NCI-H2107 treated with DMSO at 0.1 percent for 48 hours (cell line): ENCODE results near the gene SDR42E2.
"Not testable (repeated sequence)": the region's sequence is repeated elsewhere in the genome, so short reads cannot be mapped to it uniquely, and the experiment has no call there.

Source experiments
- DNase-seq: peaks from one replicate; lab custom pipeline; 2025; ENCODE audit not compliant: unreplicated experiment; lab: John Stamatoyannopoulos, UW

Gene SDR42E2

GRCh38 chr16:22210285-22210684 is 48.0 kb downstream of the SDR42E2 start:
- no peak for DNase-seq

- DNase-seq = no peak
Measured at GRCh38 chr16:22210854-22211253, 48.5 kb downstream of the SDR42E2 start.

GRCh38 chr16:22213236-22213635 is 50.9 kb downstream of the SDR42E2 start:
- no peak for DNase-seq

- no peak for DNase-seq
Measured at GRCh38 chr16:22213801-22214200, 51.5 kb downstream of the SDR42E2 start.

- no peak for DNase-seq
Measured at GRCh38 chr16:22214402-22214801, 52.1 kb downstream of the SDR42E2 start.

- no peak for DNase-seq
Measured at GRCh38 chr16:22214889-22215288, 52.6 kb downstream of the SDR42E2 start.

GRCh38 chr16:22216191-22216831 is 54.0 kb downstream of the SDR42E2 start:
- peak; percentile 61 for DNase-seq

GRCh38 chr16:22216832-22217225 is 54.5 kb downstream of the SDR42E2 start:
- not testable (repeated sequence) for DNase-seq

- no peak for DNase-seq
Measured at GRCh38 chr16:22217890-22218730, 55.8 kb downstream of the SDR42E2 start.

- DNase-seq = no peak
Measured at GRCh38 chr16:22219389-22220068, 57.2 kb downstream of the SDR42E2 start.

- DNase-seq = no peak
Measured at GRCh38 chr16:22220069-22220440, 57.7 kb downstream of the SDR42E2 start.

- no peak for DNase-seq
Measured at GRCh38 chr16:22220714-22221113, 58.4 kb downstream of the SDR42E2 start.

GRCh38 chr16:22222006-22222405 is 59.7 kb downstream of the SDR42E2 start:
- no peak for DNase-seq

- DNase-seq = no peak
Measured at GRCh38 chr16:22222998-22223397, 60.7 kb downstream of the SDR42E2 start.

- no peak for DNase-seq
Measured at GRCh38 chr16:22225060-22225459, 62.8 kb downstream of the SDR42E2 start.

- no peak for DNase-seq
Measured at GRCh38 chr16:22229889-22230288, 67.6 kb downstream of the SDR42E2 start.

- DNase-seq = peak; percentile 66
Measured at GRCh38 chr16:22232277-22233036, 70.2 kb downstream of the SDR42E2 start.

GRCh38 chr16:22233037-22233372 is 70.7 kb downstream of the SDR42E2 start:
- no peak for DNase-seq

GRCh38 chr16:22235839-22236745 is 73.8 kb downstream of the SDR42E2 start:
- no peak for DNase-seq

- DNase-seq = no peak
Measured at GRCh38 chr16:22239131-22239805, 77.0 kb downstream of the SDR42E2 start.
